Measurements from ENCODE around the gene ZNF791. TPM values are rescaled to one million over a fixed set of nuclear protein-coding genes. Genes with fewer than 3 reads are reported as not detected.

The ZNF791 gene
- total RNA-seq, 1 donor from 2014 or later, result 9.1 TPM

Other genes starting within 250 kb of the ZNF791 start
- 2.6 TPM for gene ZNF442, start 245.2 kb upstream of the ZNF791 start, total RNA-seq
- gene ZNF799, start 209.6 kb upstream of the ZNF791 start, total RNA-seq, result 3.0 TPM
- 2.4 TPM for gene ZNF443, start 169.9 kb upstream of the ZNF791 start, total RNA-seq
- 0.65 TPM for gene ZNF709, start 126.1 kb upstream of the ZNF791 start, total RNA-seq
- 5.3 TPM for gene ZNF564, start 59.4 kb upstream of the ZNF791 start, total RNA-seq
- gene ZNF490, start 107 bp upstream of the ZNF791 start, total RNA-seq, result 3.9 TPM
- 54.8 TPM for gene MAN2B1, start 55.8 kb downstream of the ZNF791 start, total RNA-seq
- gene WDR83, start 55.9 kb downstream of the ZNF791 start, total RNA-seq, result 3.8 TPM
- gene DHPS, start 71.0 kb downstream of the ZNF791 start, total RNA-seq, result 41.6 TPM
- not detected for gene GNG14, start 77.1 kb downstream of the ZNF791 start, total RNA-seq
- 3.3 TPM for gene FBXW9, start 85.7 kb downstream of the ZNF791 start, total RNA-seq
- gene TNPO2, start 113.0 kb downstream of the ZNF791 start, total RNA-seq, result 19.5 TPM
- 91.0 TPM for gene TRIR, start 123.8 kb downstream of the ZNF791 start, total RNA-seq
- gene GET3, start 126.6 kb downstream of the ZNF791 start, total RNA-seq, result 23.0 TPM
- gene BEST2, start 140.9 kb downstream of the ZNF791 start, total RNA-seq, result not detected
- 23.2 TPM for gene HOOK2, start 164.6 kb downstream of the ZNF791 start, total RNA-seq
- 16.3 TPM for gene JUNB, start 180.6 kb downstream of the ZNF791 start, total RNA-seq
- 224 TPM for gene PRDX2, start 190.9 kb downstream of the ZNF791 start, total RNA-seq
- 1.5 TPM for gene THSD8, start 191.1 kb downstream of the ZNF791 start, total RNA-seq
- gene RNASEH2A, start 195.7 kb downstream of the ZNF791 start, total RNA-seq, result 3.0 TPM
- gene RTBDN, start 223.7 kb downstream of the ZNF791 start, total RNA-seq, result not detected
- 0.86 TPM for gene MAST1, start 227.6 kb downstream of the ZNF791 start, total RNA-seq